ENCODE measurements around the gene AK1. TPM values are rescaled to one million over a fixed set of nuclear protein-coding genes. Genes with fewer than 3 reads are reported as not detected.

Gene AK1
- total and polyA plus RNA-seq, 9 of the 15 experiments (the other 6 are each of a cell fraction or from before 2014, with no cell fraction given): 10.1 to 71.8 (median 39.0) TPM

DNA sequence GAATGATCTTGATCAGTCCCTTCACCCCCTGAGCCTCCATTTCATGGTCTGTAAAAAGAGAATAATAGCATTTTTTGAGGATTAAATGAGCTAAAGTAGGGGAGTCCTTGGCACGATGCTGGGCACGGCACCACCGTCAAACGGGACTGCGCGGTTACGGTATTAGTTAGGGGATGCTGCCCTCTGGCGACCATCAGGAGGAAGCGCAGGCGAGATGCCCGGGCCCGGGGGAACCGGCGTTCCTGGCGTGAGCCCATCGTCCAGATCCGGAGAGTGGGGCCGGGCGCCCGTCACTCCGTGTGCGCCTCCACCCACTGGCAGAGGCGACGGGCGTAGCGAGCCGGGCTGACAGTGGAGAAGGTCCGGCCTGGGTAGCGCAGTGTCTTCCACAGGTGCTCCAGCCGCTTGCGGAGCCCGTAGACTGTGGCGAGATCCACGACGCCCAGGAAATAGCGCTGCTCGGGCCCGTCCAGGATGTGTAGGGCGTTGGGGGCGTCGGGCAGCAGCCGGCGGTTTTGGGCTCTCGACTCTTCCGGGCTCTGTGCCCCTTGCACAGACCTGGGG is 44.2 kb upstream of the AK1 start (continued):
- TF ChIP-seq, protein P1, sequence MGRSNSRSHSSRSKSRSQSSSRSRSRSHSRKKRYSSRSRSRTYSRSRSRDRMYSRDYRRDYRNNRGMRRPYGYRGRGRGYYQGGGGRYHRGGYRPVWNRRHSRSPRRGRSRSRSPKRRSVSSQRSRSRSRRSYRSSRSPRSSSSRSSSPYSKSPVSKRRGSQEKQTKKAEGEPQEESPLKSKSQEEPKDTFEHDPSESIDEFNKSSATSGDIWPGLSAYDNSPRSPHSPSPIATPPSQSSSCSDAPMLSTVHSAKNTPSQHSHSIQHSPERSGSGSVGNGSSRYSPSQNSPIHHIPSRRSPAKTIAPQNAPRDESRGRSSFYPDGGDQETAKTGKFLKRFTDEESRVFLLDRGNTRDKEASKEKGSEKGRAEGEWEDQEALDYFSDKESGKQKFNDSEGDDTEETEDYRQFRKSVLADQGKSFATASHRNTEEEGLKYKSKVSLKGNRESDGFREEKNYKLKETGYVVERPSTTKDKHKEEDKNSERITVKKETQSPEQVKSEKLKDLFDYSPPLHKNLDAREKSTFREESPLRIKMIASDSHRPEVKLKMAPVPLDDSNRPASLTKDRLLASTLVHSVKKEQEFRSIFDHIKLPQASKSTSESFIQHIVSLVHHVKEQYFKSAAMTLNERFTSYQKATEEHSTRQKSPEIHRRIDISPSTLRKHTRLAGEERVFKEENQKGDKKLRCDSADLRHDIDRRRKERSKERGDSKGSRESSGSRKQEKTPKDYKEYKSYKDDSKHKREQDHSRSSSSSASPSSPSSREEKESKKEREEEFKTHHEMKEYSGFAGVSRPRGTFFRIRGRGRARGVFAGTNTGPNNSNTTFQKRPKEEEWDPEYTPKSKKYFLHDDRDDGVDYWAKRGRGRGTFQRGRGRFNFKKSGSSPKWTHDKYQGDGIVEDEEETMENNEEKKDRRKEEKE (IDR thresholded peaks at IDR 0.05; ENCODE audit: borderline replicate concordance in 1 of 2, control insufficient read depth in 1 of 2, low read depth in 2 of 2, low read length in 1 of 2): no peak
- TF ChIP-seq SPI1 (IDR thresholded peaks at IDR 0.05; ENCODE audit: borderline replicate concordance, low read depth, low read length): no peak
- TF ChIP-seq CBX5 (IDR thresholded peaks at IDR 0.05; ENCODE audit: borderline replicate concordance, low read depth): no peak
- no peak for TF ChIP-seq NEUROD1 (IDR thresholded peaks at IDR 0.05; ENCODE audit: borderline replicate concordance, low read depth, low read length, partially characterized antibody)
- TF ChIP-seq KAT8 (IDR thresholded peaks at IDR 0.05; ENCODE audit: low read depth): no peak
- no peak for TF ChIP-seq ZNF318 (IDR thresholded peaks at IDR 0.05; ENCODE audit: borderline replicate concordance in 1 of 2, low read depth in 1 of 2)
- no peak for TF ChIP-seq SNRNP70 (optimal IDR thresholded peaks at IDR 0.05; ENCODE audit: low read depth, low read length)
- no peak for TF ChIP-seq E4F1 (CRISPR knock-in tag; IDR thresholded peaks at IDR 0.05; ENCODE audit: borderline replicate concordance)
- TF ChIP-seq YY1 (IDR thresholded peaks at IDR 0.05; ENCODE audit: borderline replicate concordance in 1 of 3, control insufficient read depth in 1 of 3, extremely low read depth in 1 of 3, insufficient read depth in 3 of 3, insufficient read length in 1 of 3, insufficient replicate concordance in 2 of 3, low read depth in 1 of 3, low read length in 2 of 3): no peak
- no peak for TF ChIP-seq PYGO2 (tag; IDR thresholded peaks at IDR 0.05)
